HG03354 (cell line): ENCODE results near the gene ATF7.
"Not testable (repeated sequence)": the region's sequence is repeated elsewhere in the genome, so short reads cannot be mapped to it uniquely, and the experiment has no call there.

Source experiments
- ATAC-seq: cut with Tn5 transposase; IDR thresholded peaks from one replicate; pipeline ENCODE4 v1.9.1; 2021; ENCODE audit warnings: mild to moderate bottlenecking; ENCODE audit not compliant: unreplicated experiment, poor library complexity, severe bottlenecking

ATF7 gene

DNA sequence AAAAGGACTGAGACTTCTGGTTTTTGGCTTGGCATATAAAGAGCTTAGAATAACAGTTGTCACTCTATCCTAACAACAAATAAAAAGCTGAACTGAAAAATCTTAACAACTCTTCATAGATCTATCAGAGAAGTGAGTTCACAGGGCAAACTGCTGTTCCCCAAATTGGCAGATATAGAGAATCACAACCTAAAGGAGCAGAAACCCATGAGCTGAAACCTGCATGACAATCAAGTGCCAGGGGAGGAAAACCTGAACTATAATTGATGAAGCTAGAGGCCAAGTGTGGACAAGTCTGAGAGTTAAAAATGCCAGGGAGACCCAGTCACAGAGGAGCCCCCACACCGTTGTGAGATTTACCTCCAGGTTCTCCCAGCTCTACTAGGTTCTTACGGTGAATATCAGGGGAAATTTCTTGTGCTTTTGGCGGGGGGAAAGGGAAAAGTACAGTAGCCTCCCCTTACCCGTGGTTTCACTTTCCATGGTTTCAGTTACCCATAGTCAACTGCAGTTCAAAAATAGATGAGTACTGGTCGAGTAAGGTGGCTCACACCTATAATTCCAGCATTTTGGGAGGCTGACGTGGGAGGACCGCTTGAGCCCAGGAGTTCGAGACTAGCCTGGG, 53.9 kb downstream of the ATF7 start:
- no peak for ATAC-seq

GRCh38 chr12:53571295-53571694, 54.9 kb downstream of the ATF7 start:
- no peak for ATAC-seq

DNA sequence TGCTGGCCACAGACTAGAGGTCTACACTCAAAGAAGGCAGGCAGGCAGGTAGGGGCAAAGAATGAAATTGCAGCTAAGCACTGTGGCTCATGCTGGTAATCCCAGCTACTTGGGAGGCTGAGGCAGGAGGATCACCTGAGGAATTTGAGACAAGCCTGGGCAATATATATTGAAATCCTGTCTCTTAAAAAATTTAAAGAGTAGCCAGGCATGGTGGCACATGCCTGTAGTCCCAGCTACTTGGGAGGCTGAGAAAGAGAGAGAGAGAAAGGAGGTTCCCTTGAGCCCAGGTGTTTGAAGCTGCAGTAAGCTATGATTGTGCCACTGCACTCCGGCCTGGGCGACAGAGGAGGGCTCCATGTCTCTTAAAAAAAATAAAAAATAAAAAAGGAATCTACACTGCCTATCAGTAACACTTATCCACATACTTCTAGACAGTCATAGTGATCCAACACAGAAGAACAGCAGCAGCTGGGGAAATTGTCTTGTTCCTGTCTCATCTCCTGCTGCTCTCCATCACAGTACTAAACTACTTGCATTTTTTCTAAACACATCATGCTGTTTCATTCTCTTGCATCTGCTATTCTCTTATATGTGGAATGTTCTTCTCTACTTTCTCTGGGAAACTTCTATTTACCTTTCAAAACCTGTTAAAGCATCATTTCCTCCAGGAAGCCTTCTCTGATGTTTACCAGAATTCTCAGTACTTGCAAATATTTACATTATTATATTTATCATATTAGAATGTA, 57.2 kb downstream of the ATF7 start:
- ATAC-seq = no peak

DNA sequence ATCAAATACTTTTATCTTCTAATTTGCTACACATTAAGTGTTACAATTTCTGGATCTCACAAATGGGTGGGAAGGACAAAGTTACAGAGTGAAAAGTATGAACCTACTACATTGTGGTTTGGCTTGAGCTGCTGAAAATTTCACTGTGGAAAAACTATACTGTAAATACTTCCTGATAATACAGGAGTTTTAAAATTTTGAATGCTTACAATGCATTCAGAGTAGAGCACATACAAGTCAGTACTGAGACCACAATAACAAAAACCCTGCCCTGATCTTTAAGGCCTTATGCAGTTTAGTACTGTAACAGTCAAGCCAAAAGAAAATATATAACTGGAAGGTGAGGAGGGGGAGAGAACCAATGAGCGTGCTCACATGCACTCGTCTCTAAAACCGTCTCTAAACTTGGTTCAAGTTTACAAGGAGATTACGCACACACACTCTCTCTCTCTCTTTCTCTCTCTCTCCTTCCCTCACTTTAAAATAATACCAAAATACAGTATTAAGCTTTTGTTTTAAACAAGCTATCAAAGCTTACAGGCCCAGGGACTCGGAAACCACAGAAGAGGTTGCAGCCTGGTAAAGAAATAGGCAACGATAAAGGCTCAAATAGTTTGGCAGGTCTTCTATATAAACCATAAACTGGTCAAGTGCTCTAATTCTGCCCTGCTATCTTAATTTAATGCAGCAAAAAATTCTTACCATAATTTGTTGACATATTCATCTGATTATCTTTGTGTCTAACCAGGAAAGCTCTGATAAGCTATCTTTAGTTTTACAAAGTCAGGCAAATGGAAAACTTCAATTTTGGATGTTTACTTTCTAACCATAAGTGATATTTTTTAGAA, 58.0 kb downstream of the ATF7 start:
- no peak for ATAC-seq

DNA sequence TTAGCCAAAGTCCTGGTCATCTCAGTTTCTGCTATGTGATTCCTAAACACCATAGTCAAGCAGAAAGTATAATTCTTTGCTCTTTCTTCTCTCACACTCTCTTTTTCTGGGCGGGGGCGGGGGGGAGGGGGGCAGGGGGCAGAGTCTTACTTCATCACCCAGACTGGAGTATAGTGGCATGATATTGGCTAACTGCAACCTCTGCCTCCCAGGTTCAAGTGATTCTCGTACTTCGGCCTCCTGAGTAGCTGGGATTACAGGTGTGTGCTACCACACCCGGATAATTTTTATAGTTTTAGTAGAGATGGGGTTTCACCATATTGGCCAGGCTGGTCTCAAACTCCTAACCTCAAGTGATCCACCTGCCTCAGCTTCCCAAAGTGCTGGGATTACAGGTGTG, 60.8 kb downstream of the ATF7 start:
- not testable (repeated sequence) for ATAC-seq

GRCh38 chr12:53564941-53565340, 61.2 kb downstream of the ATF7 start:
- no peak for ATAC-seq

- ATAC-seq = no peak
Observed at GRCh38 chr12:53564278-53564677, 61.9 kb downstream of the ATF7 start.

DNA sequence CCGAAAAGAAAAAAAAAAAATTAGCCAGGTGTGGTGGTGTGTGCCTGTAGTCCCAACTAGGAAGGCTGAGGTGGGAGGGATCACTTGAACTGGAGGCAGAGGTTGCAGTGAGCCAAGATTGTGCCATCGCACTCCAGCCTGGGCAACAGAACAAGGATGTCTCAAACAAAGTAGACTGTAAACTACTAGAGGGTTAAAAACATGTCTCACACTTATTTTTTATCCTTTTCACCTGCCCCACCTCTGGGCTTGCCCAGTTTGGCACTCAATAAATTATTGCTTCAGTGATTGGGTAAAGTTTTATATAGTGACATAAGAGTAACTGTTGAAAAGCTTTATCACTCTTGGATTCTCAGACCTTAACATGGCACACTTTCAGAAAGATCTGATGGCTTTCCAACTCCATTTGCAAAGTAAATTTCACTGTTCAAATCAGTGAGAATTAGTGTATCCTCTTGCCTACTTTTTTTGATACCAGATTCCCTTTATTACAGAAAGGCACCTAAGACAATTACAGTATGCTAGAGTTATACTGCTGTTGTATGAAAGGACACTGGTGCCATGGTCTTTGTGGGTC, 62.6 kb downstream of the ATF7 start:
- no peak for ATAC-seq

DNA sequence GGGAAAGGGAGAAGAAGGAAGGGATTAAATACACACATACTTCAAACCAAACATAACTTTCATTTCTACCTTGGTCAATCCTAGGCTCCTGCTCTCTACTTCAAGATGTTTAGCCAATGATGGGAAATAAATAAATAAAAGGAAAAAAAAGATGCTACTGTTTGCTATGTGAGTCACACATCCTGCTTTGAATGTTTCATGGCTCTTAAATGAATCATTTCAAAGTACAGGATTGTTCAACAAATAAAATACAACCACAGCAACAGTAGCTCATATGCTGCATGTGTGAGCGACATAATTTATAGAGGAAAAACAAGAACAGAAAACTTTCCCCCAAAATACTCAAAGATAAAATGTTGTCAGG, 64.6 kb downstream of the ATF7 start:
- no peak for ATAC-seq

GRCh38 chr12:53560912-53561589, 65.1 kb downstream of the ATF7 start:
- ATAC-seq = no peak

- no peak for ATAC-seq
Observed at GRCh38 chr12:53560351-53560750, 65.8 kb downstream of the ATF7 start.

GRCh38 chr12:53558631-53559030, 67.6 kb downstream of the ATF7 start:
- no peak for ATAC-seq

GRCh38 chr12:53552361-53553327, 73.5 kb downstream of the ATF7 start:
- ATAC-seq = no peak

- no peak for ATAC-seq
Observed at GRCh38 chr12:53551889-53552291, 74.3 kb downstream of the ATF7 start.

GRCh38 chr12:53550595-53550994, 75.6 kb downstream of the ATF7 start:
- ATAC-seq = no peak

DNA sequence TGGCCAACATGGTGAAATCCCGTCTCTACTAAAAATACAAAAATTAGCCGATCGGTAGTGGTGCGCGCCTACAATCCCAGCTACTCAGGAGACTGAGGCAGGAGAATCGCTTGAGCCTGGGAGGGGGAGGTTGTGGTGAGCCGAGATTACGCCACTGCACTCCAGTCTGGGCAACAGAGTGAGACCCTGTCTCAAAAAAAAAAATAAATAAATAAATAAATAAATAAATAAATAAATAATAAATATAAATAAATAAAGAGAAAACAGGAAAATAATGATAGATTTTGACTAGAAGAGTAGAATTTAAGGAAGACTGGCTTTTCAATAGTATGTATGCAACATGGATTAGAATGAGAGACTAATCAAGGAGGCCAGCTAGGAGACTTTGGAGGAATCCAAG, 76.1 kb downstream of the ATF7 start:
- ATAC-seq = not testable (repeated sequence)

GRCh38 chr12:53548354-53548753, 77.8 kb downstream of the ATF7 start:
- not testable (repeated sequence) for ATAC-seq

DNA sequence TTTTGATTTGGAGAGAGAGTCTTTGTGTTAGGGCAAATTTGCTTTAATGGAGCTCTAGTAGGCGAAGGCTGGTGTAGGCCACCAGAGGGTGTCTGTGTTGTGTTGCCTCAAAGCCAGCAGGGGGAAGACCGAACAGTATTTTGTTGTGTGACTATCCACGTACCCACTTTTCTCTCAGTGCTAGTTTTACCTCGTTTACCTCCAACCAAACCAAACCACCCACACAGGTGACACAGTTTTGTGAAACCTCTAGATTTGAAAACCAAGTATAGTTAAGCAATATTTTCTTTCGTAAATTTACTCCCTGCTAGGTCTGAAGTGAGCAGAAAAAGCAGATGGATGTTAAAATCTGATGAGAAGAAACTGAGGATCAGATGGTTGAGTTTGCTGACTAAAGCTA, 82.6 kb downstream of the ATF7 start:
- ATAC-seq = peak; percentile 71

GRCh38 chr12:53539526-53539925, 86.7 kb downstream of the ATF7 start:
- ATAC-seq = no peak
